GM18951 (cell line): ENCODE measurements around the gene OR1M1.
"Not testable (repeated sequence)": the region's sequence is repeated elsewhere in the genome, so short reads cannot be mapped to it uniquely, and the experiment has no call there.

Experiments used
- POLR2A ChIP-seq: IDR thresholded peaks from 4 replicates; pipeline ENCODE4 v1.6.1; 2011; ENCODE audit warnings: mild to moderate bottlenecking; ENCODE audit not compliant: insufficient read length, insufficient read depth; ENCODE audit errors: extremely low read depth
- in situ Hi-C: fragments of 300-500 bp; cut with MboI; formaldehyde crosslinking; loops from one replicate; pipeline ENCODE4 v1.12.0; 2022; ENCODE audit warnings: low sequenced_read_pairs, mixed read lengths, inconsistent platforms; ENCODE audit not compliant: unreplicated experiment

OR1M1 gene, protein sequence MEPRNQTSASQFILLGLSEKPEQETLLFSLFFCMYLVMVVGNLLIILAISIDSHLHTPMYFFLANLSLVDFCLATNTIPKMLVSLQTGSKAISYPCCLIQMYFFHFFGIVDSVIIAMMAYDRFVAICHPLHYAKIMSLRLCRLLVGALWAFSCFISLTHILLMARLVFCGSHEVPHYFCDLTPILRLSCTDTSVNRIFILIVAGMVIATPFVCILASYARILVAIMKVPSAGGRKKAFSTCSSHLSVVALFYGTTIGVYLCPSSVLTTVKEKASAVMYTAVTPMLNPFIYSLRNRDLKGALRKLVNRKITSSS

GRCh38 chr19:9086761-9087160, at the start of gene OR1M1:
Gene OR1M1, plus strand, starts transcription at chr19:9087061. Its CDS starts 6,184 bp downstream, at chr19:9093245.
- no peak for TF ChIP-seq POLR2A
- in situ Hi-C loops: no loop called here

DNA sequence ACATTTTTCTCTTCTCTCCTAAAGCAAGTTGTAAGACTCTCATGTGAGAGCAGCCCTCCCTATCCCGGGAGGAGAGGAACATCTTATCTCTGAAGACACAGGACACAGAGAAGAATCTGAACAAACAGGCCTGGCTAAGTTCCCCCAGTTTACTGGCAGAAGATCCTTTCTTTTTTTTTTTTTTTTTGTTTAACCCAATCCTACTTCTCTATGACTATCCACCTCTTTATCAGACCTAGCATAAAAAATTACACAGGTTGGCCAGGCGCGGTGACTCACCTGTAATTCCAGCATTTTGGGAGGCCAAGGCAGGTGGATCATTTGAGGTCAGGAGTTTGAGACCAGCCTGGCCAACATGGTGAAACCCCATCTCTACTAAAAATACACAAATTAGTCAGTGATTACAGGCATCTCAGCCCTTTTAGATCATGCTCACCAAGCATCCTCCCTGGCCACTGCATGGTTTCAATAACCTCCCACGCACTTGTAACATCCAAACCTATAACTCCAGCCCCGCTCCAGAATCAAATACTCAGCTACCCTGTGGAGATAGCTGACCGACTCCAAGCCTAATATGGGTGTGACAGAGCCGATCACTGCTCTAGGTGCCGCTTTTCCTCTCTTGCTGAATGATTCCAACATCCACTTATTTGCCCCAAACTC, 49.3 kb upstream of the OR1M1 start:
- TF ChIP-seq POLR2A: no peak
- in situ Hi-C loops: no loop called here

GRCh38 chr19:9039728-9040127, 47.1 kb upstream of the OR1M1 start:
- TF ChIP-seq POLR2A: no peak
- in situ Hi-C loops: no loop called here

DNA sequence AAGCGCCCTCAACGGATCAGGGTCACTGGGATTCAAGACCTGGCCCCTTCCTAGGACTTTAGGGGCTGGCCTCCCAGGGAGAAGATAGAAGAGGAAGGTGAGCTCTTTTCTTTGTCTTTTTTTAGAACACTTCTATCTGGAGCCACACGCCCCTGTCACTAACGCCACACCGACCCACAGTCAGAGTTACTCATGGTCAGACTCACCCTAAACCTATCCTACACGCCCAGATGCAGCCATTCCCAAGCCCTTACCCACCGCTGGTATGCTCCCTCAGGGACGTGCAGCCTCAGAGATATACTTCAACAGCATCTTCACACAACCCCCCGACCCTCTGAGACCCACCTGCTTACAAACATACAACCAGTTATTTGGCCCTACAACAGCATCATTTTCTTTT, 46.7 kb upstream of the OR1M1 start:
- no peak for TF ChIP-seq POLR2A
- in situ Hi-C loops: no loop called here

DNA sequence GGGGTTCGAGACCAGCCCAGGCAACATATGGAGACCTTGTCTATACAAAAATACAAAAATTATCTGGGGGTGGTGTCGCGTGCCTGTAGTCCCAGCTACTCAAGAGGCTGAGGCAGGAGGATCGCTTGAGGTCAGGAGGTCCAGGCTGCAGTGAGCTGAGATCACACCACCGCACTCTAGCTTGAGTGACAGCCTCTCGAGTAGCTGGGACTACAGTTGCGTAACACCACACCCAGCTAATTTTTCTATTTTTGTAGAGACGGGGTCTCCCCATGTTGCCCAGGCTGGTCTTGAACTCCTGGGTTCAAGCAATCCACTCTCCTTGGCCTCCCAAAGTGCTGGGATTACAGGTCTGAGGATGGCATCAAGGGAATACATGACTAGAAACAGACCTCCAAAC, 45.8 kb upstream of the OR1M1 start:
- TF ChIP-seq POLR2A: no peak
- in situ Hi-C loops: no loop called here

- in situ Hi-C loops: no loop called here
- TF ChIP-seq POLR2A: no peak
Measured at GRCh38 chr19:9043524-9043923, 43.3 kb upstream of the OR1M1 start.

DNA sequence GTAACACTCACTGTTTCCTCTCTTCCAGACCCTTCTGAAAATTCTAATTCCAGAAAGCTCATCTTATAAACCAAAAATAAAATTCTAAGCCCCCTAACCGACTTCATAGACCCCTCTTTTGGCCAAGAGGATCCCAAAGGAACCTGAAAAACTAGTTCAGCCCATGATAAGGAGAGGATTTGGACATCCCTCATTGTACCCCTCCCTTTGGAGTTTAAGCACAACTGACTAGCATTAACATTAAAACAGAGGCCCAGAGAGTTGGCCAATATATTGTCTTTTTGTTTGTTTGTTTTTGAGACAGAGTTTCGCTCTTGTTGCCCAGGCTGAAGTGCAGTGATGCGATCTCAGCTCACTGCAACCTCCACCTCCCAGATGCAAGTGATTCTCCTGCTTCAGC, 42.4 kb upstream of the OR1M1 start:
- in situ Hi-C loops: no loop called here
- no peak for TF ChIP-seq POLR2A

GRCh38 chr19:9046694-9047093, 40.2 kb upstream of the OR1M1 start:
- TF ChIP-seq POLR2A: no peak
- in situ Hi-C loops: no loop called here

- TF ChIP-seq POLR2A: no peak
- in situ Hi-C loops: no loop called here
Measured at GRCh38 chr19:9052894-9053293, 34.0 kb upstream of the OR1M1 start.

DNA sequence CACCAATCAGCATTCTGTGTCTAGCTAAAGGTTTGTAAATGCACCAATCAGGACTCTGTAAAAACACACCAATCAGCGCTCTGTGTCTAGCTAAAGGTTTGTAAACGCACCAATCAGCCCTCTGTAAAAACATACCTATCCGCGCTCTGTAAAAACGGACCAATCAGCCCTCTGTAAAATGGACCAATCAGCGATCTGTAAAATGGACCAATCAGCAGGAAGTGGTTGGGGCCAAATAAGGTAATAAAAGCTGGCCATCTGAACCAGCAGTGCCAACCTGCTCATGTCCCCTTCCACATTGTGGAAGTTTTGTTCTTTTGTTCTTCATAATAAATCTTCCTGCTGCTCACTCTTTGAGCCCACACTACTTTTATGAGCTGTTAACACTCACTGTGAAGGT, 33.2 kb upstream of the OR1M1 start:
- in situ Hi-C loops: not testable (repeated sequence)

DNA sequence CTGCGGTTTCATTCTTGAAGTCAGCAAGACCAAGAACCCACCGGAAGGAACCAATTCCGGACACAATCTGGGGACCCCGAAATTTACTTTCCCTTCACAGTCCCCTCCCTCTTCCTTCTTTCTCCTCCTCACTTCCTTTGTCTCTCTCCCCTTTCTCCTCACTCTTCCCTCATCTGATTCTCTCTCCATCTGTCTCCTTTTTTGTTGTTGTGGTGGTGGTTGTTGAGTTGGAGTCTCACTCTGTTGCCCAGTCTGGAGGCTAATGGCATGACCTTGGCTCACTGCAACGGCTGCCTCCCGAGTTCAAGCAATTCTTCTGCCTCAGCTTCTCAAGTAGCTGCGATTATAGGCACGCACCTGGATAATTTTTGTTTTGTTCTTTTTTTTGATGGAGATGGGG, 32.7 kb upstream of the OR1M1 start:
- in situ Hi-C loops: no loop called here
- TF ChIP-seq POLR2A: no peak

GRCh38 chr19:9054765-9055164, 32.1 kb upstream of the OR1M1 start:
- TF ChIP-seq POLR2A: no peak
- in situ Hi-C loops: no loop called here

DNA sequence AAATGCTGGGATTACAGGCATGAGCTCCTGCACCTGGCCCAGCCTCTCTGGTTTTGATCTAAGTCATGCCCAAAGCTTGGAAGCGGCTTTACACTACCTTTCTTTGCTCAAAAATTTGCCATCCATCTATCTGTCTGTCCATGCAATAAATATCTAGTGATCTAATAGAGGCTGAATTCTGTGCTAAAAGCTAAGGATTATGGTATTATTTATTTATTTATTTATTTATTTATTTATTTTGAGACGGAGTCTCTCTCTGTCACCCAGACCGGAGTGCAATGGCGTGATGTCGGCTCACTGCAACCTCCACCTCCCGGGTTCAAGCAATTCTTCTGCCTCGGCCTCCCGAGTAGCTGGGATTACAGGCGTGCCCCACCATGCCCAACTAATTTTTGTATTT, 30.7 kb upstream of the OR1M1 start:
- in situ Hi-C loops: not testable (repeated sequence)

- in situ Hi-C loops: no loop called here
- no peak for TF ChIP-seq POLR2A
Measured at GRCh38 chr19:9057505-9058258, 29.2 kb upstream of the OR1M1 start.
